ENCODE results near the gene CARD9.
"Not testable (repeated sequence)": the region's sequence is repeated elsewhere in the genome, so short reads cannot be mapped to it uniquely, and the experiment has no call there.

Gene CARD9

GRCh38 chr9:136324501-136325300 lies 48.8 kb downstream of the CARD9 start:
- H3K36me3 ChIP-seq (ENCODE audit: insufficient read depth) = no peaks in the 10 kb centered on the region
- no peak overlapping the region for H3K9ac ChIP-seq
- no peaks in the 10 kb centered on the region for H3K4me1 ChIP-seq (ENCODE audit: low read depth, poor library complexity, severe bottlenecking)
- H3K27me3 ChIP-seq (ENCODE audit: insufficient read depth, low read depth) = peaks cover 89% of the 10 kb centered on the region
- H3K79me2 ChIP-seq (ENCODE audit: insufficient read depth, low read depth) = no peaks in the 10 kb centered on the region
- TF ChIP-seq CTCF (conservative IDR thresholded peaks at IDR 0.05; ENCODE audit: low read depth, low read length) = no peak
- H3K27ac ChIP-seq = no peak overlapping the region
- H2AFZ ChIP-seq (ENCODE audit: low read depth) = no peak overlapping the region
- no peaks in the 10 kb centered on the region for H4K20me1 ChIP-seq (ENCODE audit: insufficient read depth)
- H3K4me3 ChIP-seq (IDR thresholded peaks at IDR 0.05; ENCODE audit: insufficient read depth, low read depth, low read length) = no peak overlapping the region
- no peak overlapping the region for H3K4me2 ChIP-seq

- Histone ChIP-seq H3K27ac (no peak overlapping the region), H3K27me3 (ENCODE audit: insufficient read depth, low read depth) (peaks cover 87% of the 10 kb centered on the region), H3K4me3 (IDR thresholded peaks at IDR 0.05; ENCODE audit: insufficient read depth, low read depth, low read length) (no peak overlapping the region), H4K20me1 (ENCODE audit: insufficient read depth) (no peaks in the 10 kb centered on the region), H3K4me1 (ENCODE audit: low read depth, poor library complexity, severe bottlenecking) (no peaks in the 10 kb centered on the region), H2AFZ (ENCODE audit: low read depth) (no peak overlapping the region), H3K9ac (no peak overlapping the region), H3K79me2 (ENCODE audit: insufficient read depth, low read depth) (no peaks in the 10 kb centered on the region), H3K36me3 (ENCODE audit: insufficient read depth) (no peaks in the 10 kb centered on the region), H3K4me2 (no peak overlapping the region)
- TF ChIP-seq CTCF (conservative IDR thresholded peaks at IDR 0.05; ENCODE audit: low read depth, low read length) = no peak
Observed at GRCh38 chr9:136323371-136323789, 50.1 kb downstream of the CARD9 start.

GRCh38 chr9:136322756-136323330 lies 50.6 kb downstream of the CARD9 start:
- Histone ChIP-seq H3K36me3 (ENCODE audit: insufficient read depth) (no peaks in the 10 kb centered on the region), H3K27me3 (ENCODE audit: insufficient read depth, low read depth) (peaks cover 87% of the 10 kb centered on the region), H4K20me1 (ENCODE audit: insufficient read depth) (no peaks in the 10 kb centered on the region), H3K4me3 (IDR thresholded peaks at IDR 0.05; ENCODE audit: insufficient read depth, low read depth, low read length) (no peak overlapping the region), H2AFZ (ENCODE audit: low read depth) (no peak overlapping the region), H3K27ac (no peak overlapping the region), H3K4me1 (ENCODE audit: low read depth, poor library complexity, severe bottlenecking) (no peaks in the 10 kb centered on the region), H3K9ac (no peak overlapping the region), H3K4me2 (no peak overlapping the region), H3K79me2 (ENCODE audit: insufficient read depth, low read depth) (no peaks in the 10 kb centered on the region)
- no peak for TF ChIP-seq CTCF (conservative IDR thresholded peaks at IDR 0.05; ENCODE audit: low read depth, low read length)

- no peak overlapping the region for H3K4me3 ChIP-seq (IDR thresholded peaks at IDR 0.05; ENCODE audit: insufficient read depth, low read depth, low read length)
- H3K9ac ChIP-seq = no peak overlapping the region
- H3K4me1 ChIP-seq (ENCODE audit: low read depth, poor library complexity, severe bottlenecking) = no peaks in the 10 kb centered on the region
- no peak overlapping the region for H3K27ac ChIP-seq
- no peaks in the 10 kb centered on the region for H3K79me2 ChIP-seq (ENCODE audit: insufficient read depth, low read depth)
- H3K27me3 ChIP-seq (ENCODE audit: insufficient read depth, low read depth) = peaks cover 96% of the 10 kb centered on the region
- H3K36me3 ChIP-seq (ENCODE audit: insufficient read depth) = no peaks in the 10 kb centered on the region
- TF ChIP-seq CTCF (conservative IDR thresholded peaks at IDR 0.05; ENCODE audit: low read depth, low read length) = no peak
- H2AFZ ChIP-seq (ENCODE audit: low read depth) = no peak overlapping the region
- H4K20me1 ChIP-seq (ENCODE audit: insufficient read depth) = no peaks in the 10 kb centered on the region
- no peak overlapping the region for H3K4me2 ChIP-seq
Observed at GRCh38 chr9:136321561-136321960, 51.9 kb downstream of the CARD9 start.

- not testable (repeated sequence) for H3K9ac ChIP-seq; H3K36me3 ChIP-seq (ENCODE audit: insufficient read depth); H3K4me3 ChIP-seq (IDR thresholded peaks at IDR 0.05; ENCODE audit: insufficient read depth, low read depth, low read length); H4K20me1 ChIP-seq (ENCODE audit: insufficient read depth); H3K79me2 ChIP-seq (ENCODE audit: insufficient read depth, low read depth); H2AFZ ChIP-seq (ENCODE audit: low read depth); H3K4me2 ChIP-seq; H3K4me1 ChIP-seq (ENCODE audit: low read depth, poor library complexity, severe bottlenecking); H3K27ac ChIP-seq
- peaks cover 96% of the 10 kb centered on the region for H3K27me3 ChIP-seq (ENCODE audit: insufficient read depth, low read depth)
Observed at GRCh38 chr9:136320972-136321371, 52.5 kb downstream of the CARD9 start.

GRCh38 chr9:136319955-136320354 lies 53.5 kb downstream of the CARD9 start:
- not testable (repeated sequence) for H3K4me1 ChIP-seq (ENCODE audit: low read depth, poor library complexity, severe bottlenecking); H3K79me2 ChIP-seq (ENCODE audit: insufficient read depth, low read depth); H2AFZ ChIP-seq (ENCODE audit: low read depth); H3K36me3 ChIP-seq (ENCODE audit: insufficient read depth); H3K4me2 ChIP-seq; H3K4me3 ChIP-seq (IDR thresholded peaks at IDR 0.05; ENCODE audit: insufficient read depth, low read depth, low read length); H4K20me1 ChIP-seq (ENCODE audit: insufficient read depth); H3K9ac ChIP-seq; H3K27ac ChIP-seq
- peaks cover 97% of the 10 kb centered on the region for H3K27me3 ChIP-seq (ENCODE audit: insufficient read depth, low read depth)

- peaks cover 97% of the 10 kb centered on the region for H3K27me3 ChIP-seq (ENCODE audit: insufficient read depth, low read depth)
- not testable (repeated sequence) for H3K79me2 ChIP-seq (ENCODE audit: insufficient read depth, low read depth); H3K36me3 ChIP-seq (ENCODE audit: insufficient read depth); H2AFZ ChIP-seq (ENCODE audit: low read depth); H3K9ac ChIP-seq; H4K20me1 ChIP-seq (ENCODE audit: insufficient read depth); H3K27ac ChIP-seq; H3K4me1 ChIP-seq (ENCODE audit: low read depth, poor library complexity, severe bottlenecking); H3K4me3 ChIP-seq (IDR thresholded peaks at IDR 0.05; ENCODE audit: insufficient read depth, low read depth, low read length); H3K4me2 ChIP-seq
Observed at GRCh38 chr9:136319244-136319643, 54.2 kb downstream of the CARD9 start.

Measured in KMS-11 (cell line).